H1 (cell line): Measurements from ENCODE around the gene MAP1B. TPM values are rescaled to one million over a fixed set of nuclear protein-coding genes. Genes with fewer than 3 reads are reported as not detected.

Experiments
- CTCF ChIA-PET: fragments of 300-600 bp; sonication (Branson Sonifier 250); formaldehyde crosslinking; loops from one replicate; lab custom pipeline; 2021; ENCODE audit not compliant: partially characterized antibody; lab: Charles Lee
- POLR2A ChIA-PET: fragments of 300-600 bp; sonication (Branson Sonifier 250); formaldehyde crosslinking; loops from one replicate; lab custom pipeline; 2021; ENCODE audit warnings: inconsistent platforms; ENCODE audit not compliant: partially characterized antibody; lab: Charles Lee
- DNase-seq, 2 experiments: peaks; one replicate each; pipeline versions ENCODE4 v3.0.0 to v3.0.0-alpha.2; 2010 to 2022; ENCODE audit warnings: low spot score in 2 of 2, low read depth in 1 of 2, mixed read lengths in 1 of 2
- FAIRE-seq: peaks from 2 replicates; lab custom pipeline; 2011; peaks lifted over from hg19 to GRCh38; lab: Jason Lieb, UNC
- H2AFZ ChIP-seq: 2 replicates; pipeline ENCODE4 v1.8.1; 2012; ENCODE audit warnings: low read length, inconsistent platforms
- H2AK5ac ChIP-seq: 2 replicates; pipeline ENCODE4 v1.6.1; 2013; ENCODE audit warnings: low read depth, low read length
- H2BK120ac ChIP-seq: replicated peaks from 2 replicates; pipeline ENCODE3; 2013; ENCODE audit warnings: low read depth, low read length, inconsistent platforms
- H2BK12ac ChIP-seq: 2 replicates; pipeline ENCODE4 v1.6.1; 2013; ENCODE audit warnings: low read depth, low read length
- H2BK15ac ChIP-seq: 2 replicates; pipeline ENCODE4 v1.6.1; 2013; ENCODE audit warnings: low read length
- H2BK20ac ChIP-seq: 2 replicates; pipeline ENCODE4 v1.6.1; 2013; ENCODE audit warnings: low read length
- H2BK5ac ChIP-seq: 2 replicates; pipeline ENCODE4 v1.6.1; 2013; ENCODE audit warnings: low read depth, low read length
- H3K14ac ChIP-seq: 2 replicates; pipeline ENCODE4 v1.6.1; 2013; ENCODE audit warnings: inconsistent platforms; ENCODE audit not compliant: insufficient read length
- H3K18ac ChIP-seq: 2 replicates; pipeline ENCODE4 v1.6.1; 2013; ENCODE audit warnings: low read length; ENCODE audit errors: extremely low read depth
- H3K23ac ChIP-seq: 2 replicates; pipeline ENCODE4 v1.6.1; 2013; ENCODE audit warnings: inconsistent platforms; ENCODE audit not compliant: insufficient read length
- H3K23me2 ChIP-seq: 2 replicates; pipeline ENCODE4 v1.6.1; 2013; ENCODE audit warnings: low read depth, low read length
- H3K27ac ChIP-seq: 2 replicates; pipeline ENCODE4 v1.6.1; 2011; ENCODE audit warnings: low read depth, low read length, inconsistent platforms
- H3K27me3 ChIP-seq, 4 experiments: replicated peaks in 1 of 4; 1 replicate in 1 of 4; 2 replicates in 3 of 4; pipeline versions ENCODE4 v1.6.1 to v1.8.1; 2011 to 2013; ENCODE audit warnings: low read length in 3 of 4, mild to moderate bottlenecking in 3 of 4, inconsistent platforms in 2 of 4, mixed read lengths in 2 of 4, moderate library complexity in 1 of 4; ENCODE audit not compliant: control insufficient read depth in 3 of 4, insufficient read depth in 3 of 4; ENCODE audit errors: extremely low read depth in 1 of 4
- H3K36me3 ChIP-seq, 4 experiments: 2 replicates each; pipeline versions ENCODE4 v1.6.1 to v1.8.1; 2011 to 2013; ENCODE audit warnings: mild to moderate bottlenecking in 4 of 4, low read length in 3 of 4, moderate library complexity in 2 of 4, control low read depth in 1 of 4, inconsistent platforms in 1 of 4; ENCODE audit not compliant: insufficient read depth in 4 of 4, control insufficient read depth in 2 of 4
- H3K4ac ChIP-seq: replicated peaks from 2 replicates; pipeline ENCODE3; 2013; ENCODE audit warnings: low read length, low read depth, mixed read lengths, inconsistent platforms; ENCODE audit not compliant: insufficient read length
- H3K4me1 ChIP-seq, 4 experiments: replicated peaks in 1 of 4; 1 replicate in 1 of 4; 2 replicates in 3 of 4; pipeline versions ENCODE4 v1.6.1 to v1.8.1; 2011 to 2013; ENCODE audit warnings: low read length in 3 of 4, inconsistent platforms in 2 of 4, mixed read lengths in 1 of 4; ENCODE audit not compliant: insufficient read depth in 4 of 4, control insufficient read depth in 3 of 4
- H3K4me2 ChIP-seq, 2 experiments: 2 replicates each; pipeline versions ENCODE4 v1.6.1 to v1.8.1; 2011 to 2013; ENCODE audit warnings: low read depth in 2 of 2, low read length in 2 of 2, control low read depth in 1 of 2, inconsistent platforms in 1 of 2, mild to moderate bottlenecking in 1 of 2; ENCODE audit not compliant: insufficient read depth in 1 of 2
- H3K4me3 ChIP-seq, 4 experiments: fragments of 200-600, 300-600 bp in 1 of 4; sonication (generic), shearing (Covaris generic), sonication (Bioruptor Twin) in 1 of 4; 2 replicates each; pipeline versions ENCODE4 v1.5.1 to v1.8.1; 2011 to 2016; ENCODE audit warnings: low read length in 4 of 4, low read depth in 3 of 4, control low read depth in 2 of 4, inconsistent platforms in 2 of 4, mild to moderate bottlenecking in 2 of 4, mixed read lengths in 1 of 4, moderate library complexity in 1 of 4; ENCODE audit not compliant: insufficient read depth in 2 of 4; ENCODE audit errors: extremely low read depth in 1 of 4
- H3K56ac ChIP-seq: replicated peaks from 2 replicates; pipeline ENCODE3; 2013; ENCODE audit warnings: low read depth, mild to moderate bottlenecking, mixed read lengths, low read length, inconsistent platforms; ENCODE audit not compliant: insufficient read length
- H3K79me1 ChIP-seq: 2 replicates; pipeline ENCODE4 v1.6.1; 2013; ENCODE audit warnings: low read depth, low read length, control low read depth
- H3K79me2 ChIP-seq, 2 experiments: 2 replicates each; pipeline versions ENCODE4 v1.6.1 to v1.8.1; 2012 to 2013; ENCODE audit warnings: low read length in 2 of 2, mild to moderate bottlenecking in 2 of 2, inconsistent platforms in 1 of 2; ENCODE audit not compliant: insufficient read depth in 2 of 2, control insufficient read depth in 1 of 2
- H3K9ac ChIP-seq, 4 experiments: replicated peaks in 1 of 4; 1 replicate in 1 of 4; 2 replicates in 3 of 4; pipeline versions ENCODE4 v1.6.1 to v1.8.1; 2011 to 2013; ENCODE audit warnings: low read depth in 3 of 4, low read length in 3 of 4, control low read depth in 2 of 4, mild to moderate bottlenecking in 2 of 4, moderate library complexity in 2 of 4, inconsistent platforms in 1 of 4; ENCODE audit errors: extremely low read depth in 1 of 4
- H3K9me3 ChIP-seq, 2 experiments: 2 replicates each; pipeline versions ENCODE4 v1.6.1 to v1.8.1; 2012 to 2013; ENCODE audit warnings: mild to moderate bottlenecking in 2 of 2, moderate library complexity in 2 of 2, control low read depth in 1 of 2, inconsistent platforms in 1 of 2, low read depth in 1 of 2, low read length in 1 of 2, mixed read lengths in 1 of 2; ENCODE audit not compliant: insufficient read depth in 2 of 2
- H4K20me1 ChIP-seq, 2 experiments: replicated peaks in 1 of 2; 2 replicates each; pipeline versions ENCODE3 to v1.8.1; 2011 to 2013; ENCODE audit warnings: inconsistent platforms in 2 of 2, low read length in 2 of 2, mild to moderate bottlenecking in 1 of 2; ENCODE audit not compliant: insufficient read depth in 2 of 2, control insufficient read depth in 1 of 2
- H4K5ac ChIP-seq: 2 replicates; pipeline ENCODE4 v1.6.1; 2013; ENCODE audit warnings: low read length, low read depth, mixed read lengths, inconsistent platforms; ENCODE audit not compliant: insufficient read length
- H4K8ac ChIP-seq: 2 replicates; pipeline ENCODE4 v1.8.0; 2013; ENCODE audit warnings: mild to moderate bottlenecking, moderate library complexity, low read length, inconsistent platforms; ENCODE audit not compliant: insufficient read depth; ENCODE audit errors: extremely low read depth
- H4K91ac ChIP-seq: replicated peaks from 2 replicates; pipeline ENCODE3; 2013; ENCODE audit warnings: low read length, mixed read lengths, inconsistent platforms; ENCODE audit not compliant: insufficient read length
- BCL11A ChIP-seq, 2 experiments: IDR thresholded peaks; one replicate each; pipeline ENCODE4 v1.6.1; 2011; ENCODE audit warnings: low read depth in 2 of 2, low read length in 2 of 2, mild to moderate bottlenecking in 2 of 2
- CHD1 ChIP-seq: IDR thresholded peaks from 2 replicates; pipeline ENCODE4 v1.6.1; 2012; ENCODE audit warnings: low read depth, low read length, improper control_type of control experiment
- CREB1 ChIP-seq: IDR thresholded peaks from 2 replicates; pipeline ENCODE4 v1.6.1; 2012; ENCODE audit warnings: inconsistent platforms
- EP300 ChIP-seq, 2 experiments: IDR thresholded peaks; 1 replicate in 1 of 2; 2 replicates in 1 of 2; pipeline ENCODE4 v1.6.1; 2011 to 2012; ENCODE audit warnings: low read depth in 2 of 2, low read length in 2 of 2, mild to moderate bottlenecking in 2 of 2, borderline replicate concordance in 1 of 2, inconsistent platforms in 1 of 2, moderate library complexity in 1 of 2
- HDAC6 ChIP-seq: IDR thresholded peaks from one replicate; pipeline ENCODE4 v1.7.1; 2012; ENCODE audit warnings: low read depth, mild to moderate bottlenecking, inconsistent platforms, low read length, moderate library complexity
- MAFK ChIP-seq: IDR thresholded peaks from 2 replicates; pipeline ENCODE4 v1.6.1; 2012; ENCODE audit warnings: low read depth, mild to moderate bottlenecking, improper control_type of control experiment, low read length
- NANOG ChIP-seq: IDR thresholded peaks from 2 replicates; pipeline ENCODE4 v1.6.1; 2011; ENCODE audit warnings: low read length, low read depth, mild to moderate bottlenecking, inconsistent platforms; ENCODE audit not compliant: insufficient read depth, poor library complexity, severe bottlenecking
- RXRA ChIP-seq: IDR thresholded peaks from 2 replicates; pipeline ENCODE4 v1.6.1; 2011; ENCODE audit warnings: low read depth, mild to moderate bottlenecking, low read length, moderate library complexity; ENCODE audit not compliant: insufficient read depth
- SAP30 ChIP-seq: fragments of 300-600 bp; sonication (generic); IDR thresholded peaks from 2 replicates; pipeline ENCODE4 v1.7.1; 2012; ENCODE audit warnings: low read length, moderate library complexity, mild to moderate bottlenecking, inconsistent platforms; ENCODE audit not compliant: insufficient read depth, insufficient replicate concordance
- SIN3A ChIP-seq, 2 experiments: IDR thresholded peaks in 1 of 2; conservative IDR thresholded peaks in 1 of 2; 2 replicates each; pipeline ENCODE4 v1.6.1; 2011 to 2012; ENCODE audit warnings: low read length in 2 of 2, improper control_type of control experiment in 1 of 2, low read depth in 1 of 2, mild to moderate bottlenecking in 1 of 2
- SIRT6 ChIP-seq: IDR thresholded peaks from one replicate; pipeline ENCODE4 v1.7.1; 2012; ENCODE audit warnings: low read length, inconsistent platforms
- SP2 ChIP-seq: IDR thresholded peaks from 2 replicates; pipeline ENCODE4 v1.6.1; 2012; ENCODE audit warnings: mild to moderate bottlenecking, low read length, inconsistent platforms
- TAF1 ChIP-seq: IDR thresholded peaks from 2 replicates; pipeline ENCODE4 v1.6.1; 2011; ENCODE audit warnings: mild to moderate bottlenecking, low read depth, low read length
- TCF12 ChIP-seq: IDR thresholded peaks from 2 replicates; pipeline ENCODE4 v1.6.1; 2011; ENCODE audit warnings: low read depth, mild to moderate bottlenecking, low read length
- WGBS, 2 experiments: shearing (Covaris generic) in 1 of 2; methylation state at CpG; one replicate each; pipeline versions ENCODE4 v1.1.6 to v1.1.7; 2013 to 2015; ENCODE audit warnings: low lambda C conversion rate in 2 of 2, mixed read lengths in 2 of 2, inconsistent platforms in 1 of 2, low coverage in 1 of 2, missing lambda C conversion rate in 1 of 2; ENCODE audit not compliant: insufficient replicate concordance in 2 of 2, insufficient coverage in 1 of 2, insufficient read length in 1 of 2; ENCODE audit errors: extremely low coverage in 1 of 2, missing lambda C conversion rate in 1 of 2; 5-methylcytosine and 5-hydroxymethylcytosine counted together
- polyA plus RNA-seq, 7 experiments: library from polyadenylated mRNA; depleted of rRNA in 3 of 7; stranded (reverse) in 5 of 7; unstranded in 2 of 7; fragments of >200 nt in 5 of 7; fragments of 200-250 nt in 2 of 7; gene quantifications; 1 replicate in 5 of 7; 2 replicates in 1 of 7; 4 replicates in 1 of 7; pipeline versions ENCODE4 v1.2.1 to v1.2.3, GENCODE V29; 2011 to 2013; ENCODE audit warnings: missing spikeins in 2 of 7, mixed read lengths in 2 of 7
- total RNA-seq: library from RNA; stranded (reverse); fragmentation: NEBNext Ultra II Directional; extraction: Animal tissue kit (Norgen Biotek cat#: 25700); gene quantifications from 2 replicates; pipeline ENCODE4 v1.2.1, GENCODE V29; 2021

MAP1B gene
- total and polyA plus RNA-seq, 2 of the 8 experiments (the other 6 are each of a cell fraction or from before 2014, with no cell fraction given), result 24.5 to 120 TPM

- H3K14ac ChIP-seq, result no peak overlapping the region
- no peak for DNase-seq
- H3K56ac ChIP-seq, result no peak overlapping the region
- no peak overlapping the region for H4K5ac ChIP-seq
- H2BK20ac ChIP-seq, result no peak overlapping the region
- H3K27me3 ChIP-seq, result no peaks in the 10 kb centered on the region
- no peak overlapping the region for H3K4me2 ChIP-seq
- H3K4ac ChIP-seq, result no peak overlapping the region
- no peak overlapping the region for H3K9ac ChIP-seq
- H4K20me1 ChIP-seq, result no peaks in the 10 kb centered on the region
- no peak overlapping the region for H2AFZ ChIP-seq
- no peak overlapping the region for H3K4me3 ChIP-seq
- peaks cover 2 to 22% (median 18%) of the 10 kb centered on the region in 4 experiments; a peak in 6 of 7 replicates for H3K4me1 ChIP-seq
- H3K79me1 ChIP-seq, result 0 out of 2 replicates have a peak, but pooled peaks cover 2% of the 10 kb centered on the region
- 83% methylated on average over 2 of the region's 2 CpGs; no CpG with 5 or more reads in 1 of the 2 experiments for WGBS, 2 experiments
- H3K27ac ChIP-seq, result no peak overlapping the region
- no peak overlapping the region for H3K23ac ChIP-seq
- H3K36me3 ChIP-seq, result no peaks in the 10 kb centered on the region
- no peak overlapping the region for H2BK120ac ChIP-seq
- H2AK5ac ChIP-seq, result no peak overlapping the region
- no peak overlapping the region for H3K18ac ChIP-seq
- ChIA-PET CTCF (interaction anchor here (0.6 to 1.5 kb wide), 5 partner anchors 10 to 499 kb away, joined by 3 to 4 read pairs (median 3); no protein-coding TSS in a partner anchor), POLR2A (interaction anchor here (1.1 kb wide), 1 partner anchor 15 kb away, joined by 3 read pairs; no protein-coding TSS in a partner anchor)
- H3K79me2 ChIP-seq, result no peaks in the 10 kb centered on the region
- H2BK5ac ChIP-seq, result no peak overlapping the region
- H4K91ac ChIP-seq, result no peak overlapping the region
- no peak overlapping the region for H2BK15ac ChIP-seq
- H3K9me3 ChIP-seq, result no peaks in the 10 kb centered on the region
- H3K23me2 ChIP-seq, result no peaks in the 10 kb centered on the region
- no peak for FAIRE-seq
- H2BK12ac ChIP-seq, result no peak overlapping the region
- H4K8ac ChIP-seq, result no peak overlapping the region
- TF ChIP-seq TCF12 (no peak), RXRA (no peak), EP300 (IDR thresholded peaks at IDR 0.05; ENCODE audit: borderline replicate concordance in 1 of 2, low read depth in 2 of 2, low read length in 2 of 2) (no peak), NANOG (no peak), SAP30 (no peak), CREB1 (no peak), TAF1 (no peak), SIN3A (conservative IDR thresholded peaks at IDR 0.05 in 1 of 2, IDR thresholded peaks at IDR 0.05 in 1 of 2; ENCODE audit: low read depth in 1 of 2, low read length in 2 of 2) (no peak), BCL11A (IDR thresholded peaks at IDR 0.05; ENCODE audit: low read depth in 2 of 2, low read length in 2 of 2) (no peak), CHD1 (no peak), SP2 (no peak), SIRT6 (no peak), HDAC6 (no peak), MAFK (no peak)
Measured at GRCh38 chr5:72170101-72170500, 62.8 kb downstream of the MAP1B start.
